HepG2 (cell line): ENCODE measurements around the gene H6PD. TPM values are rescaled to one million over a fixed set of nuclear protein-coding genes. Genes with fewer than 3 reads are reported as not detected.

ENCODE experiments used
- BRD4 ChIP-seq: sonication (generic); formaldehyde crosslinking; IDR thresholded peaks from 2 replicates; pipeline ENCODE4 v1.4.0; 2020; ENCODE audit warnings: missing genetic modification reagents
- DNMT3B ChIP-seq: conservative IDR thresholded peaks from 2 replicates; pipeline ENCODE4 v1.6.1; 2016; ENCODE audit warnings: missing biosample characterization, control low read depth
- ELF1 ChIP-seq: sonication (generic); formaldehyde crosslinking; IDR thresholded peaks from 2 replicates; pipeline ENCODE4 v1.4.0; 2020; ENCODE audit warnings: missing genetic modification reagents
- HNF4G ChIP-seq, 2 experiments: sonication (generic) in 1 of 2; formaldehyde crosslinking in 1 of 2; IDR thresholded peaks; 2 replicates each; pipeline versions ENCODE4 v1.4.0 to v1.6.1; 2011 to 2020; ENCODE audit warnings: borderline replicate concordance in 2 of 2, low read depth in 2 of 2, mild to moderate bottlenecking in 2 of 2, low read length in 1 of 2, missing genetic modification reagents in 1 of 2, moderate library complexity in 1 of 2
- IKZF1 ChIP-seq: fragments of 450-650 bp; IDR thresholded peaks from 2 replicates; pipeline ENCODE4 v1.7.1; 2016
- MXD4 ChIP-seq: IDR thresholded peaks from 2 replicates; pipeline ENCODE4 v1.6.1; 2016; ENCODE audit warnings: mild to moderate bottlenecking, missing biosample characterization, missing genetic modification reagents
- NAIF1 ChIP-seq: sonication (generic); formaldehyde crosslinking; IDR thresholded peaks from 2 replicates; pipeline ENCODE4 v1.5.0; 2020; ENCODE audit warnings: mild to moderate bottlenecking, missing genetic modification reagents, borderline replicate concordance
- NONO ChIP-seq, 2 experiments: fragments of 450-650 bp in 1 of 2; sonication (generic) in 1 of 2; formaldehyde crosslinking in 1 of 2; IDR thresholded peaks in 1 of 2; conservative IDR thresholded peaks in 1 of 2; 2 replicates each; pipeline versions ENCODE4 v1.6.1 to v1.8.0; 2017 to 2022; ENCODE audit warnings: mild to moderate bottlenecking in 1 of 2, missing genetic modification reagents in 1 of 2, moderate library complexity in 1 of 2
- SMYD3 ChIP-seq: sonication (generic); formaldehyde crosslinking; IDR thresholded peaks from 2 replicates; pipeline ENCODE4 v1.8.1; 2023; ENCODE audit warnings: mild to moderate bottlenecking, missing genetic modification reagents
- SRSF9 ChIP-seq: fragments of 200-400 bp; formaldehyde crosslinking; IDR thresholded peaks from 2 replicates; pipeline ENCODE4 v1.6.1; 2018; ENCODE audit warnings: borderline replicate concordance, mild to moderate bottlenecking, low read depth, low read length; ENCODE audit not compliant: insufficient read depth, poor library complexity, severe bottlenecking
- THAP11 ChIP-seq: IDR thresholded peaks from 2 replicates; pipeline ENCODE4 v1.6.1; 2016; ENCODE audit warnings: missing biosample characterization, missing genetic modification reagents
- ZBTB8A ChIP-seq: sonication (generic); formaldehyde crosslinking; IDR thresholded peaks from 2 replicates; pipeline ENCODE4 v1.4.0; 2020; ENCODE audit warnings: mild to moderate bottlenecking, low read depth, missing genetic modification reagents, borderline replicate concordance
- ZKSCAN1 ChIP-seq: fragments of 150-350 bp; IDR thresholded peaks from 2 replicates; pipeline ENCODE4 v1.6.1; 2014; ENCODE audit warnings: low read length
- ZNF17 ChIP-seq: sonication (generic); formaldehyde crosslinking; IDR thresholded peaks from 2 replicates; pipeline ENCODE4 v1.5.0; 2020; ENCODE audit warnings: mild to moderate bottlenecking, missing genetic modification reagents
- polyA plus RNA-seq, 8 experiments: library from polyadenylated mRNA; depleted of rRNA in 3 of 8; stranded (reverse) in 7 of 8; unstranded in 1 of 8; fragments of >200 nt; fragmentation: Illumina TruSeq in 4 of 8; extraction: Trizol in 4 of 8; gene quantifications; 2 replicates each; pipeline versions ENCODE4 v1.2.1 to v1.2.3, GENCODE V29; 2011 to 2016; ENCODE audit warnings: low read depth in 4 of 8, missing spikeins in 1 of 8, mixed read lengths in 1 of 8; ENCODE audit not compliant: insufficient read depth in 1 of 8
- total RNA-seq, 5 experiments: library from RNA; depleted of rRNA; stranded (reverse); fragments of >200 nt; fragmentation: Illumina TruSeq; extraction: Trizol; gene quantifications; 2 replicates each; pipeline ENCODE4 v1.2.3, GENCODE V29; 2016; ENCODE audit warnings: low read depth in 1 of 5
- TF ChIP-seq, protein P1 (sequence below), 2 experiments: sonication (generic) in 1 of 2; formaldehyde crosslinking in 1 of 2; IDR thresholded peaks; 2 replicates each; pipeline versions ENCODE4 v1.6.1 to v1.9.0; 2014 to 2022; ENCODE audit warnings: antibody characterized with exemption in 1 of 2, borderline replicate concordance in 1 of 2, inconsistent platforms in 1 of 2, low read depth in 1 of 2, missing genetic modification reagents in 1 of 2
- TF ChIP-seq, protein P2 (sequence below): sonication (generic); formaldehyde crosslinking; IDR thresholded peaks from 2 replicates; pipeline ENCODE4 v1.5.0; 2020; ENCODE audit warnings: mild to moderate bottlenecking, missing genetic modification reagents
- TF ChIP-seq, protein P3 (sequence below): sonication (generic); formaldehyde crosslinking; IDR thresholded peaks from 2 replicates; pipeline ENCODE4 v1.4.0; 2020; ENCODE audit warnings: missing genetic modification reagents

Gene H6PD
- total and polyA plus RNA-seq, 2 of the 13 experiments (the other 11 are each of a cell fraction or from before 2014, with no cell fraction given), result 9.3 to 14.1 TPM

DNA sequence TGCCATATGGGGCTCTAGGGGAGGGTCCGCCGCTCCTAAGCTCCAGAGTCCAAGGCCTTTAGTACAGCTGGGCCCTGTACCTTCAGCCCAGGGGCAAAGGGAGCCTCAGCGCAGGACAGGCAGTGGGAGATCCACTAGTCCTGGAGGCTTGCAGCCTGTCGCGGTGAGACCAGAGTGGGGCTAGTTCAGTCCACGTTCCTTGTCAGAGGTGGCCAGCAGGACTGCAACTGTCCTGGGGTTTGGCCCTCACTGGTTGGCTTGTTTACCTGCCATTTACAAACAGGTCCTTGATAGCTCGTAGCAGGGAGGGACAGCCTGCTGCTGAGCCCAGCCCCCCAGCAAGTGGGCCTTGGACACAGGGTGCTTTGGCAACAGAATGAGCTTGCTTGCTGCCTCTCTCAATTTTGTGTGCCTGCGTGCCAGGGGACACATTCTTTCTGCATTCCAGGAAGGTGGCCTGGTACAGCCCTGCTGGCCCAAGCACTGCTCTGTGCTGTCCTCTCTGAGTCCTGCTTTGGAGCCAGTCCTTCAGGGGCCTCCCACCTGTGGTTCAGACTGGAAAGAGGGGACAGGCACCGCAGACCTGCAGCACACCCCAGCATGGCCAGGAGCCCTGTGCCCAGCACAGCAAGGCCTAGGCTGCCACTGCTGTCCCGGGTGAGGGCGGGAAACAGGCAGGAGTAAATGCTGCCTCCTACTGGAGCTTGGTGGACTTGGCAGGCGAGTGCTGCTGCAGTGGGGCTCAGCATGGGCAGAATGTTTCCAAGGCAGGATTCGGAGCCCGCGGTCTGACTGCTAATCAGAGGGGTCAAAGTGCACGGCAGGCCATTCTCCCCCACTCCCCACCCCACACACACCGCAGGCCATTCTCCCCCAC lies 15.2 kb downstream of the H6PD start (continued):
- TF ChIP-seq, protein P1, sequence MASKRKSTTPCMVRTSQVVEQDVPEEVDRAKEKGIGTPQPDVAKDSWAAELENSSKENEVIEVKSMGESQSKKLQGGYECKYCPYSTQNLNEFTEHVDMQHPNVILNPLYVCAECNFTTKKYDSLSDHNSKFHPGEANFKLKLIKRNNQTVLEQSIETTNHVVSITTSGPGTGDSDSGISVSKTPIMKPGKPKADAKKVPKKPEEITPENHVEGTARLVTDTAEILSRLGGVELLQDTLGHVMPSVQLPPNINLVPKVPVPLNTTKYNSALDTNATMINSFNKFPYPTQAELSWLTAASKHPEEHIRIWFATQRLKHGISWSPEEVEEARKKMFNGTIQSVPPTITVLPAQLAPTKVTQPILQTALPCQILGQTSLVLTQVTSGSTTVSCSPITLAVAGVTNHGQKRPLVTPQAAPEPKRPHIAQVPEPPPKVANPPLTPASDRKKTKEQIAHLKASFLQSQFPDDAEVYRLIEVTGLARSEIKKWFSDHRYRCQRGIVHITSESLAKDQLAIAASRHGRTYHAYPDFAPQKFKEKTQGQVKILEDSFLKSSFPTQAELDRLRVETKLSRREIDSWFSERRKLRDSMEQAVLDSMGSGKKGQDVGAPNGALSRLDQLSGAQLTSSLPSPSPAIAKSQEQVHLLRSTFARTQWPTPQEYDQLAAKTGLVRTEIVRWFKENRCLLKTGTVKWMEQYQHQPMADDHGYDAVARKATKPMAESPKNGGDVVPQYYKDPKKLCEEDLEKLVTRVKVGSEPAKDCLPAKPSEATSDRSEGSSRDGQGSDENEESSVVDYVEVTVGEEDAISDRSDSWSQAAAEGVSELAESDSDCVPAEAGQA (IDR thresholded peaks at IDR 0.05; ENCODE audit: low read depth), result no peak
- TF ChIP-seq, protein P1 (CRISPR knock-in tag; IDR thresholded peaks at IDR 0.05; ENCODE audit: borderline replicate concordance), result no peak
- no peak for TF ChIP-seq SMYD3 (CRISPR knock-in tag)
- TF ChIP-seq, protein P2, sequence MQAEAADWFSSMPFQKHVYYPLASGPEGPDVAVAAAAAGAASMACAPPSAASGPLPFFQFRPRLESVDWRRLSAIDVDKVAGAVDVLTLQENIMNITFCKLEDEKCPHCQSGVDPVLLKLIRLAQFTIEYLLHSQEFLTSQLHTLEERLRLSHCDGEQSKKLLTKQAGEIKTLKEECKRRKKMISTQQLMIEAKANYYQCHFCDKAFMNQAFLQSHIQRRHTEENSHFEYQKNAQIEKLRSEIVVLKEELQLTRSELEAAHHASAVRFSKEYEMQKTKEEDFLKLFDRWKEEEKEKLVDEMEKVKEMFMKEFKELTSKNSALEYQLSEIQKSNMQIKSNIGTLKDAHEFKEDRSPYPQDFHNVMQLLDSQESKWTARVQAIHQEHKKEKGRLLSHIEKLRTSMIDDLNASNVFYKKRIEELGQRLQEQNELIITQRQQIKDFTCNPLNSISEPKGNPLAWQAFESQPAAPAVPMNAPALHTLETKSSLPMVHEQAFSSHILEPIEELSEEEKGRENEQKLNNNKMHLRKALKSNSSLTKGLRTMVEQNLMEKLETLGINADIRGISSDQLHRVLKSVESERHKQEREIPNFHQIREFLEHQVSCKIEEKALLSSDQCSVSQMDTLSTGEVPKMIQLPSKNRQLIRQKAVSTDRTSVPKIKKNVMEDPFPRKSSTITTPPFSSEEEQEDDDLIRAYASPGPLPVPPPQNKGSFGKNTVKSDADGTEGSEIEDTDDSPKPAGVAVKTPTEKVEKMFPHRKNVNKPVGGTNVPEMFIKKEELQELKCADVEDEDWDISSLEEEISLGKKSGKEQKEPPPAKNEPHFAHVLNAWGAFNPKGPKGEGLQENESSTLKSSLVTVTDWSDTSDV (CRISPR knock-in tag), result no peak
- no peak for TF ChIP-seq ZNF17 (CRISPR knock-in tag)
- TF ChIP-seq BRD4 (CRISPR knock-in tag), result peak; percentile 81
- TF ChIP-seq, protein P3, sequence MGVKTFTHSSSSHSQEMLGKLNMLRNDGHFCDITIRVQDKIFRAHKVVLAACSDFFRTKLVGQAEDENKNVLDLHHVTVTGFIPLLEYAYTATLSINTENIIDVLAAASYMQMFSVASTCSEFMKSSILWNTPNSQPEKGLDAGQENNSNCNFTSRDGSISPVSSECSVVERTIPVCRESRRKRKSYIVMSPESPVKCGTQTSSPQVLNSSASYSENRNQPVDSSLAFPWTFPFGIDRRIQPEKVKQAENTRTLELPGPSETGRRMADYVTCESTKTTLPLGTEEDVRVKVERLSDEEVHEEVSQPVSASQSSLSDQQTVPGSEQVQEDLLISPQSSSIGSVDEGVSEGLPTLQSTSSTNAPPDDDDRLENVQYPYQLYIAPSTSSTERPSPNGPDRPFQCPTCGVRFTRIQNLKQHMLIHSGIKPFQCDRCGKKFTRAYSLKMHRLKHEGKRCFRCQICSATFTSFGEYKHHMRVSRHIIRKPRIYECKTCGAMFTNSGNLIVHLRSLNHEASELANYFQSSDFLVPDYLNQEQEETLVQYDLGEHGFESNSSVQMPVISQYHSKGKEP (CRISPR knock-in tag), result no peak
- no peak for TF ChIP-seq NONO (IDR thresholded peaks at IDR 0.05)
- TF ChIP-seq NONO (CRISPR knock-in tag; conservative IDR thresholded peaks at IDR 0.05), result peak; percentile 45; the same call in 1 of the 2 replicates
- TF ChIP-seq ZBTB8A, result no peak; the same call in 1 of the 2 replicates
- TF ChIP-seq SRSF9, result no peak
- no peak for TF ChIP-seq ZKSCAN1
- peak; percentile 98 for TF ChIP-seq HNF4G (IDR thresholded peaks at IDR 0.05; ENCODE audit: borderline replicate concordance, low read depth, low read length)
- TF ChIP-seq HNF4G (CRISPR knock-in tag; IDR thresholded peaks at IDR 0.05; ENCODE audit: borderline replicate concordance, low read depth), result peak; percentile 98
- no peak for TF ChIP-seq DNMT3B (CRISPR knock-in tag)
- no peak; the same call in 1 of the 2 replicates for TF ChIP-seq ELF1 (CRISPR knock-in tag)
- no peak for TF ChIP-seq IKZF1
- no peak; the same call in 1 of the 2 replicates for TF ChIP-seq MXD4 (CRISPR knock-in tag)
- TF ChIP-seq THAP11 (CRISPR knock-in tag), result peak; percentile 47; the same call in 1 of the 2 replicates
- TF ChIP-seq NAIF1 (CRISPR knock-in tag), result 0 out of 2 replicates have a peak, but pooled peaks have one; percentile 47
